Stimulated activated CD8-positive, alpha-beta memory T cell treated with anti-CD3 and anti-CD28 coated beads, Interleukin-15, amount 100 ng/mL, for 4 hours (primary cell): ENCODE results near the gene ACP7.
"Not testable (repeated sequence)": the region's sequence is repeated elsewhere in the genome, so short reads cannot be mapped to it uniquely, and the experiment has no call there.

Experiments used
- DNase-seq, 2 donors: peaks; one replicate each; pipeline ENCODE4 v3.0.0-alpha.2; 2020; ENCODE audit warnings: low read depth in 2 of 2

Gene ACP7

DNA sequence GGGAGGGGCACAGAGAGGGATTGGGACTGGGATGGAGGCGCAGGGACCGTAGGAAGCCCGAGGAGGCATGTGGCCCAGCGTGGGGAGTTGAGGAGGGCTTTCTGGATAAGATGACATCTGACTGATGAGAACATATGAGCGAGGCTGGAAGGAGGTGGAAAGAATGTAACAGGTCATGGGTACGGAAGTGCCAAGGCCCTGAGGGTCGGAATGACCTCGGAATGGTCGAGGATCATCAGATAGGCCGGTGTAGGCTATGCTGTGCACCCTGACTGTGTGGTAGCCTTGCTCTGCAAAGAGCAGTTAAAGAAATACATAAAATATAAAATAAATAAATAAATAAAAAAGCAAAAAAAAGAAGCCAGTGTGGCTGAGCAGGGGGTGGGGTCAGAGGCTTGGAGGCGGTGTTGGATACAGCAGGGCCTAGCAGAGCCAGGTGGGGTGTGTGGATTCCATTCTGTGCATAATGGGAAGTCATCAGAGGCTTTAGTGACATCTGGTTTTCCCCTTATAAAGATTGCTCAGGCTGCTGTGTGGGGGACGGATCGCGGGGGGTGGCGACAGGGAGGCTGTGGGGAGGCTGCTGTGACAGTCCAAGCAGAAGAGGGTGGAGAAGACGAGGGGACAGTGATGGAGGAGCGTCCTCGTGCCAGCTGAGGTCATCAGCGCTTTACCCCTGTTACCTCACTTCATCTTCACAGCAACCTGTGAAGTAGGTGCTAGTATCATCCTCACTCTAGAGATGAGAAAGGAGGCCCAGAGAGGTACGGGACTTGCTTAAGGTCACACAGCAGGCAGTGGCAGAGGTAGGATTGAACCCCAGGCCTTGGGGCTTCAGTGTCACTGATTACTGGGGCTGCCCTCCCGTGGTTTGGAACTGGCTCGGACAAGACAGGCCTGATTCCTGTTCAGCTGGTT is 46.4 kb downstream of the ACP7 start:
- no peak for DNase-seq

GRCh38 chr19:39131255-39131755 is 47.1 kb downstream of the ACP7 start:
- DNase-seq: no peak

- DNase-seq: no peak
Observed at GRCh38 chr19:39132344-39132969, 48.3 kb downstream of the ACP7 start.

DNA sequence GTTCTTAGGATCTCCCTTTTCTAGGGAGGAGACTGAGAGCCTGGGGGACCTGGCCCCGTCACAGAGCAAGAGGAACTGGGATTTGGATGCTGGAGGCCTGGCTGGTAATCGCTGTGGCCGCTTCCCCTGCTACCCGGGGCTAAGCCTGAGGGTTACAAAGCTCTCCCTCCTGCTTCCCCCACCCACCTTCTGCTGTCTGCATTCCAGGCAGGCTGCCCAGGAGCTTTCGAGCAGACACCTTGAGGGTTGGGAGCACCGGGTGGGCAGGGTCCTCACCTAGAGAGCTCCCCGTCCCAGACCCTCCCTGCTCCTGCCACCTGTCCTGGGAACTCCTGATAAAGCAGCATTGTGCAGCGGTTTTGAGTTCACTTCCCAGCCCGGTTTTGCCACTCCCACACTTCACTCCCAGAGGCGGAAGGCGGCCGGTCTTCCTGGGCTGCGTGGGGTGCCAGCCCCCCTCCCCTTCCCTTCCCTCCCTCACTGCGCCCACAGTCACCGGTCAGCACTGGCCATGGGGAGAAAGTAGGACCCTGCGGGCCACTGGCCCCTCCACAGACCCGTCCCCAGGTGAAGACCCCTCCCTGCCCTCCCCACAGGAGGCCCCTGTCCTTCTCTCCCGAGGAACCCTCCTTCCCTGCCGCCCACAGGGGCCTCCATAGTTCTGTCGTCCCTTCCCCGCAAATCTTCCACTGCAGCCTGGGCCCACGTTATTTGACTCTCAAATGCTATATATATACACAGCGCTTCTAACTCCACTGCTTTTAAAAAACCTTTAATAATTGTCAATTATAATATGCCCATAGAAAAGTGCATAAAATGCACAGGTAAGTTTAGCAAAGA is 49.5 kb downstream of the ACP7 start:
- DNase-seq: no peak

DNA sequence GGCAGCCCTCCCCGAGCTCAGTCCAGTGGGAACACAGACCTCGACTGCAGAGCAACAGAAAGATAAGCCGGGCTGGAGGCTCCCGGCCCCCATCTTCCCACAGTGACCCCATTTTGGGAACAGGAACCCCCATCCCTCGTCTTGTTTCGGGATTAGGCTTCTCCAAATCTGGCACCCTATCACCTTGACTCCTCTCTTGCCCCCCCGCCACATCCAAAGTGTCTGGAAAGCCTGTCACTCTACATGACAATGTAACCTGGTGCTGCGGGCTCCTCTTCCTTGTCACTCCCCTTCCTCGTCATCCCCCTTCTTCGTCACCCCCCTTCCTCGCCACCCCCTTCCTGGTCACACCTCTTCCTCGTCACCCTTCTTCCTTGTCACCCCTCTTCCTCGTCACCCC is 51.5 kb downstream of the ACP7 start:
- no peak for DNase-seq

DNA sequence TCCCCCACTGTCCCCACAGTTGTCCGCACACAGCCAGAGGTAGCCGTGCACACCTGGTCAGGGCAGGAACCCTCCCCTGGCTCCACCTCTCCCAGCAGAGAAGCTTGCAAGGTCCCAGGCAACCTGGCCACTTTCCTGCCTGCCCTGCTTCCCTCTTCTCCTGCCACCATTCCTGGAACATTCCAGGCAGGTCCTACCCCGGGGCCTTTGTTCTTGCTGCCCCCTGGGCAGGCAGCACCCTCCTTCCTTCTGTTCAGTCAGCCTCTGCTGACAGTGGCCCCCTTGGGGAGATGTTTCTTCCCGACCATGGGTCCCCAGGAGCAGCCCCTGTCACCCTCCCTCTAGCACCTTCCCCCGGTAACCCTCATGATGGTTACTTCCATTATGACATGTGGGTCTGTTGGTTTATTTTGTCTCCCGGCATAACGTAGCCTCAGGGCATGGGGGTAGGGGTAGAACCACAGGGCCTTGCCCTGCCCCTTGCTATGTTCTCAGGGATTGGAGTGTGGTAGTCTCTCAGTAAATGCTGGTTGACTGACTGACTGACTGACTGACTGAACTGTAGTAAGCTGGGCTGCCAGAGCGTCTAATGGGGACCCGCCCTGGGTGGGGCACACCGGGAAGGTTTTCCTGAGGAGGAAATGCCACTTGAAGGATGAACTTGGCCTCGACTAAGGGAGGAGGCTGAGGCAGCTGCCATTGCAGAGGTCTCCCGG is 52.2 kb downstream of the ACP7 start:
- no peak for DNase-seq

- DNase-seq: no peak
Observed at GRCh38 chr19:39137131-39137530, 53.0 kb downstream of the ACP7 start.

- DNase-seq: no peak
Observed at GRCh38 chr19:39138221-39139211, 54.3 kb downstream of the ACP7 start.

DNA sequence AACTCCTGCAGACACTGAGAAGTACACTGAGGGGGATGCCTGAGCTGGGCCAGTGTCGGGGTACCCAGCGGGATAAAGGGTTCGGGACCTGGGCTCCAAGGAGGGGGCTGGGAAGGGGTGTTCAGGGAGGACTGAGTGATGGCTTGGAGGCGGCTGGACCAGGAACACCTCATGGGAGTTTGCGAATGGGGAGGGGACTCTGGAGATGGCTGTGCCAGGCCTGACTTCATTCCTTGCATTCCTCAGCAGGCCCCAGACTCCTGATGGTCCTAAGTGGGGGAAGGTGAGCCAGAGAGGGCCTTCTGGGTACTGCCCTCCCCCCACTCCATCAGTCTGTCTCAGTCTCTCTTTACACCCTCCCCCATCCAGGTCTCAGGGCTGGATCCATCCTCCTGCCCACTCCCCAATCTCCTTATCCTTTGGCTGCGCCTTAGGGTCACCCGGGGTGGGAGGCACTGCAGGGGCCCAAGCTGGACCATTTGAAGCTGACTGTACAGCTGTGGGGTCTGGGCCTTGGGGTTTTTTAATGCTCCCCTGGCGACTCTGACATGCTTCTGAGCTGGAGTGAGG is 55.2 kb downstream of the ACP7 start:
- DNase-seq: no peak

GRCh38 chr19:39139971-39140453 is 55.8 kb downstream of the ACP7 start:
- DNase-seq: no peak

DNA sequence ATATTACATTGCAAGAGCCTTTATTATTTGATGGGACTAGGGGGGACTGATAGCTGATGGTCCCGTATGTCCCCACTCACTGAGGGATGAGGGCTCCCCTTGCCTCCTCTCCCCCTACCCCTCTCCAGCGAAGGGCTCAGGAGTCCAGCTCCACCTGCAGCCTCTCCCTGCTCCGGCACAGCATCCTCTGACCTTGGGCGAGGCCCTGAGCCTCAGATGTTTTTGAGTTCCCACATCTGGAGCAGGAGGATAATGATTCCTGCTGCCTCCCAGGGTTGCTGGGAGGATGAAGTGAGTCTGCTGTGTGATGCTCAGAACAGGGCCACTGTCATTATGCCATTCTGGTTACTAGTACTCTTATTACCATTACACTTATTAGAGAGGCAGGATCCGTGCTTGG is 56.4 kb downstream of the ACP7 start:
- no peak for DNase-seq

DNA sequence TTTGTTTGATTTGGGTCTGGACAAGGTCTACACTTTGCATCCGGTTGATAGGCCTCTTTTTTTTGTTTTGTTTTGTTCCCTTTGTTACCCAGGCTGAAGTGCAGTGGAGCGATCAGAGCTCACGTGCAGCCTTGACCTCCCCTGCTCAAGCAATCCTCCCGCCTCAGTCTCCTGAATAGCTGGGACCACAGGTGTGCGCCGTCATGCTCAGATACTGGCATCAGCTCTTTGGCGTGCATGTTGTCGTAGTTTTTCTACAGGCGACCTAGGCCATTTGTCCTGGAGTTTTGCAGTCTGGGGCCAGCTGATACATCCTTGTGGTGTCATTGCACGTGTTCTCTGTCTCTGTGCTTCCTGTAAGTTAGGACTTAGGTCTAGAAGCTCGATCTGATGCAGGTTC is 57.8 kb downstream of the ACP7 start:
- DNase-seq: no peak

- DNase-seq: no peak
Observed at GRCh38 chr19:39142630-39143029, 58.5 kb downstream of the ACP7 start.

DNA sequence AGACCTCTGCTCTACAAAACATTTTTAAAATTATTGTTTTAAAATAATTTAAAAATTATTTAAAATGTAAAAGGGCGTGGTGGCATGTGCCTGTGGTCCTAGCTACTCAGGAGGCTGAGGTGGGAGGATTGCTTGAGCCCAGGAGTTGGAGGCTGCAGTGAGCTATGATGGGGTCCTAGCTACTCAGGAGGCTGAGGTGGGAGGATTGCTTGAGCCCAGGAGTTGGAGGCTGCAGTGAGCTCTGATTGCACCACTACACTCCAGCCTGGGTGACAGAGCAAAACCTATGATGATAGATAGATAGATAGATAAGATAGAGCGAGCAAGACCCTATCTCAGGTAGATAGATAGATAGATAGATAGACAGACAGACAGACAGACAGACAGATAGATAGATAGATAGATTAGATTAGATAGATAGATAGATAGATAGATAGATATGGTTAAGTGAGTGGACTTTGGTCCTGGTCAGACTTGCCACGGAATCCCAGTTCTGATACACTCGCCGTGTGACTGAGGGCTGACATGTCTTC is 59.7 kb downstream of the ACP7 start:
- DNase-seq: not testable (repeated sequence)

GRCh38 chr19:39144290-39145071 is 60.3 kb downstream of the ACP7 start:
- DNase-seq: no peak

GRCh38 chr19:39145180-39145953 is 61.2 kb downstream of the ACP7 start:
- DNase-seq: no peak

GRCh38 chr19:39146091-39146490 is 61.9 kb downstream of the ACP7 start:
- no peak for DNase-seq
